ENCODE measurements around the gene FBXO31. TPM values are rescaled to one million over a fixed set of nuclear protein-coding genes. Genes with fewer than 3 reads are reported as not detected.

The FBXO31 gene
- total RNA-seq, 1 experiment from 2014 or later = 18.8 TPM

- Histone ChIP-seq H4K20me1 (ENCODE audit: insufficient read depth) (peaks cover 5% of the 10 kb centered on the region; the same call in 1 of the 2 replicates), H3K79me2 (ENCODE audit: low read depth) (no peaks in the 10 kb centered on the region), H3K36me3 (ENCODE audit: low read depth) (no peaks in the 10 kb centered on the region), H3K9me3 (ENCODE audit: insufficient read depth, low read depth) (no peaks in the 10 kb centered on the region), H3F3A (ENCODE audit: insufficient read depth, low read depth) (no peaks in the 10 kb centered on the region), H3K4me1 (replicated peaks; ENCODE audit: insufficient read depth) (no peaks in the 10 kb centered on the region), H3K9me2 (ENCODE audit: insufficient read depth) (no peaks in the 10 kb centered on the region), H2AFZ (no peak overlapping the region), H3K4me2 (no peak overlapping the region), H3K4me3 (no peak overlapping the region), H3K27me3 (ENCODE audit: insufficient read depth, low read depth) (no peaks in the 10 kb centered on the region), H3K27ac (no peak overlapping the region)
- no peak for DNase-seq
- no TSS peak for BruUV-seq (replicated peaks)
- TF ChIP-seq, protein P1, sequence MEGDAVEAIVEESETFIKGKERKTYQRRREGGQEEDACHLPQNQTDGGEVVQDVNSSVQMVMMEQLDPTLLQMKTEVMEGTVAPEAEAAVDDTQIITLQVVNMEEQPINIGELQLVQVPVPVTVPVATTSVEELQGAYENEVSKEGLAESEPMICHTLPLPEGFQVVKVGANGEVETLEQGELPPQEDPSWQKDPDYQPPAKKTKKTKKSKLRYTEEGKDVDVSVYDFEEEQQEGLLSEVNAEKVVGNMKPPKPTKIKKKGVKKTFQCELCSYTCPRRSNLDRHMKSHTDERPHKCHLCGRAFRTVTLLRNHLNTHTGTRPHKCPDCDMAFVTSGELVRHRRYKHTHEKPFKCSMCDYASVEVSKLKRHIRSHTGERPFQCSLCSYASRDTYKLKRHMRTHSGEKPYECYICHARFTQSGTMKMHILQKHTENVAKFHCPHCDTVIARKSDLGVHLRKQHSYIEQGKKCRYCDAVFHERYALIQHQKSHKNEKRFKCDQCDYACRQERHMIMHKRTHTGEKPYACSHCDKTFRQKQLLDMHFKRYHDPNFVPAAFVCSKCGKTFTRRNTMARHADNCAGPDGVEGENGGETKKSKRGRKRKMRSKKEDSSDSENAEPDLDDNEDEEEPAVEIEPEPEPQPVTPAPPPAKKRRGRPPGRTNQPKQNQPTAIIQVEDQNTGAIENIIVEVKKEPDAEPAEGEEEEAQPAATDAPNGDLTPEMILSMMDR (conservative IDR thresholded peaks at IDR 0.05) = peak; percentile 46; the same call in 1 of the 2 replicates
- no peak for TF ChIP-seq EZH2 (IDR thresholded peaks at IDR 0.05; ENCODE audit: low read depth)
- intact Hi-C loops (cut with micrococcal nuclease; ENCODE audit: unreplicated experiment) = no loop called here
- ChIA-PET POLR2A (ENCODE audit: unreplicated experiment) (interaction anchor here (0.6 kb wide), 1 partner anchor 867 kb away, joined by 4 read pairs; no protein-coding TSS in a partner anchor), CTCF (interaction anchor here (0.5 to 1.6 kb wide), 2 partner anchors 216 to 1601 kb away, joined by 6 to 7 read pairs; no protein-coding TSS in a partner anchor)
These were observed 36.7 kb upstream of the FBXO31 start for GRCh38 chr16:87420026-87421002.

DNA sequence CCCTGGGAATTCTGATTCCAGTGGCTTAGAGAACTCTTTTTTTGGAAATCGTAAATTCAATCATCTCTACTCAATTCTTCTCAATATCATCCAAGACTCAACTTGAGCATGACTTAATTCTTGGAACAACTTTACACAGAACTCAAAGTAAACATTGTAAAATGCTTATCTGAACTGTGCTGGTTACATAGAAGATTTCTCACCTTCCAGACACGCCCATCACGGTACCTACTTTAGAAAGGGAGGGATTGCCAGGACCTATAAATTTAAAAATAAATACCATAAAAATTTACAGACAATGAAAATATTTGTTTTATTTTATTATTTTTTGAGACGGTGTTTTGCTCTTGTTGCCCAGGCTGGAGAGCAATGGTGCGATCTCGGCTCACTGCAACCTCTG lies 35.1 kb upstream of the FBXO31 start:
- CTCF ChIA-PET = no interaction called here
- no peaks in the 10 kb centered on the region for H3K79me2 ChIP-seq (ENCODE audit: low read depth)
- no peak for DNase-seq
- no peaks in the 10 kb centered on the region for H3K9me2 ChIP-seq (ENCODE audit: insufficient read depth)
- H3K4me2 ChIP-seq = no peak overlapping the region
- H3K4me1 ChIP-seq (replicated peaks; ENCODE audit: insufficient read depth) = no peaks in the 10 kb centered on the region
- no peak overlapping the region for H3K27ac ChIP-seq
- BruUV-seq (replicated peaks) = no TSS peak
- H3F3A ChIP-seq (ENCODE audit: insufficient read depth, low read depth) = no peaks in the 10 kb centered on the region
- intact Hi-C loops (cut with micrococcal nuclease; ENCODE audit: unreplicated experiment) = loop anchor here (5.0 kb wide), 1 partner anchor 154 kb away; no protein-coding TSS in a partner anchor
- POLR2A ChIA-PET (ENCODE audit: unreplicated experiment) = no interaction called here
- H2AFZ ChIP-seq = no peak overlapping the region
- H3K27me3 ChIP-seq (ENCODE audit: insufficient read depth, low read depth) = no peaks in the 10 kb centered on the region
- H3K9me3 ChIP-seq (ENCODE audit: insufficient read depth, low read depth) = no peaks in the 10 kb centered on the region
- peaks cover 5% of the 10 kb centered on the region; the same call in 1 of the 2 replicates for H4K20me1 ChIP-seq (ENCODE audit: insufficient read depth)
- TF ChIP-seq EZH2 (IDR thresholded peaks at IDR 0.05; ENCODE audit: low read depth) = no peak
- TF ChIP-seq, protein P1 (conservative IDR thresholded peaks at IDR 0.05) = no peak
- H3K36me3 ChIP-seq (ENCODE audit: low read depth) = no peaks in the 10 kb centered on the region
- no peak overlapping the region for H3K4me3 ChIP-seq

DNA sequence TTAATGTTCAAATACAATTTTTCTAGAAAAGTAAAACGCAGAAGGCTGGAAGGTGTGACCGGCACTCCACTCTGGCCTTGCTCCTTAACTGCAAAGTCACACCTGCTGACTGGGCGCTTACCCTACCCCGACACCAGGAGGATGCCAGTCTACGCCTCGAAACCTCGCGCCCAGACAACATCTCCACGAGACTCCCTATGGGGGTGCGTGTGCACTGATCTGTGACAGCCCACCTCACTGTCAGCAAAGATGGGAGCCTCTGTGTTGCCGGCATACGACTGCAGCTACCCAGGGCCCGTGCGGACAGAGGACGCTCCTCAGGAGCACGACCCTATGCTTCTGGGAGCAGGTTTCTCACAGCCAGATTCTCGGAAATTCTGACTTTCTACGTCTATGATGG lies 34.6 kb upstream of the FBXO31 start:
- Histone ChIP-seq H3K4me3 (no peak overlapping the region), H3K9me3 (ENCODE audit: insufficient read depth, low read depth) (no peaks in the 10 kb centered on the region), H3F3A (ENCODE audit: insufficient read depth, low read depth) (no peaks in the 10 kb centered on the region), H3K79me2 (ENCODE audit: low read depth) (no peaks in the 10 kb centered on the region), H3K4me2 (no peak overlapping the region), H3K27me3 (ENCODE audit: insufficient read depth, low read depth) (no peaks in the 10 kb centered on the region), H3K9me2 (ENCODE audit: insufficient read depth) (no peaks in the 10 kb centered on the region), H2AFZ (no peak overlapping the region), H3K36me3 (ENCODE audit: low read depth) (no peaks in the 10 kb centered on the region), H3K4me1 (replicated peaks; ENCODE audit: insufficient read depth) (no peaks in the 10 kb centered on the region), H3K27ac (no peak overlapping the region), H4K20me1 (ENCODE audit: insufficient read depth) (peaks cover 5% of the 10 kb centered on the region; the same call in 1 of the 2 replicates)
- no peak for TF ChIP-seq EZH2 (IDR thresholded peaks at IDR 0.05; ENCODE audit: low read depth)
- TF ChIP-seq, protein P1 (conservative IDR thresholded peaks at IDR 0.05) = no peak
- intact Hi-C loops (cut with micrococcal nuclease; ENCODE audit: unreplicated experiment) = loop anchor here (5.0 kb wide), 1 partner anchor 154 kb away; no protein-coding TSS in a partner anchor
- no TSS peak for BruUV-seq (replicated peaks)
- no peak for DNase-seq
- CTCF ChIA-PET = no interaction called here
- POLR2A ChIA-PET (ENCODE audit: unreplicated experiment) = no interaction called here

Data from PC-9 (cell line).